ENCODE measurements around the gene ATF7.
"Not testable (repeated sequence)": the region's sequence is repeated elsewhere in the genome, so short reads cannot be mapped to it uniquely, and the experiment has no call there.

The ATF7 gene

DNA sequence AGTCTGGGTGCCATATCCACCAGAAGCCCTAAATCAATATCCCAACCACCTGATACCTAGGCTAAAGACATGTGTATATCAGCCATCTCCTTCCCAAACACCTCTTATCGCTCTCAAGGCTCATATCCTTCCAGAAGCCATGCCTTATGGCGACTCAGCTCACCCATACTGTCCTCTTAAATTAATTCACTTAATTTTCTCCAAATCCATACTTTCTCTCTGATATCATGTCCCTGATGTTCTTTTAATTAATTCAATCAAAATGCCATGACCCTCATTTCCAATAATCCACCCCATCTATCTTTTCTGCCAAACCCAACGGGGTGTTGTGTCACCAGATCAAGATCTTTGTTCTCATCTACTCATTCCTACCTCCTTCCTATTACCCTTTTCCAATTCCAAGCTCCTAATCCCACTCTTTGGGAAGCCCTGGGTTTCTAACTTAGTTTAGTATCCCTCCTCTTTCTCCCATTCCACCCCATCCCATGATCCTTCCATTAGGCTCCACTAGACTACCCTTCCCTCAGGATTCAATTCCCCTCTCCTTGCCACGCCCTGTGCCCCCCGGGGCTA, 723 bp downstream of the ATF7 start:
- no peak for DNase-seq

DNA sequence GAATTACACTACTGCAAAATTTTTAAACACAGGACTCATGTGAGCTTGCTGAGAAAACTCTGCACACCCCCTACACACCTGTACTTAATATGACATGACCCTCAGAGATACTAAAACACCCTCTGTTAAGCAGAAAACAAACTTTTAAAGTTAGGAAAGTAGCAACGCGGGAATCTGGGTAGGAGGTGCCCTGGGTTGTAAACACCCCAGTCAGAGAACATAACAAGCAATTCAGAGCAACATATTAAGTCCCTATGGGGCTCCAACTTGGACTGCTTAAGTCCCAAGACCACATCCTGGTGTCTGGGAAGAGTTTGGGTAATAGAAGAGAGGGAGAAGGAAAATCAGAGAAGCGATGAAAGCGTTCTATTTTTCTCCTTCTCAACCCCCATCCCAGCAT, 1.2 kb downstream of the ATF7 start:
- DNase-seq = no peak

DNA sequence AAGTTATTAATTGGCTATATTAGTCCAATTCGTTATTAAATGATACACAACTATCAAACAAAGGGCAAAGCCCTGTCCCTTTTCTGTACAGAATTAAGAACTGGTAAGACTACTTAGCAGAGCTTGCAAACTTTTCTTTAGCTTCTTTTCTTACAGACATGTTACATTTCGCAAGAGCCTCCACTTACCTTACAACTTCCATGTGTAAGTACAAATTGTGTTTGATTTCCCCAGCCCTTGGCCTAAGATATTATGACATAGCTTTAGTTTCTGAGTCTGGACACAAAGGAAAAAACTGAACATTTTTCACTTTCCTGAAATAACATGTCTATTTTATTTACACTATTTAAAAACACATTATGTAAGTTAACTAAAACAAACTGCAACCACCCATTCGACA, 1.7 kb downstream of the ATF7 start:
- no peak for DNase-seq

DNA sequence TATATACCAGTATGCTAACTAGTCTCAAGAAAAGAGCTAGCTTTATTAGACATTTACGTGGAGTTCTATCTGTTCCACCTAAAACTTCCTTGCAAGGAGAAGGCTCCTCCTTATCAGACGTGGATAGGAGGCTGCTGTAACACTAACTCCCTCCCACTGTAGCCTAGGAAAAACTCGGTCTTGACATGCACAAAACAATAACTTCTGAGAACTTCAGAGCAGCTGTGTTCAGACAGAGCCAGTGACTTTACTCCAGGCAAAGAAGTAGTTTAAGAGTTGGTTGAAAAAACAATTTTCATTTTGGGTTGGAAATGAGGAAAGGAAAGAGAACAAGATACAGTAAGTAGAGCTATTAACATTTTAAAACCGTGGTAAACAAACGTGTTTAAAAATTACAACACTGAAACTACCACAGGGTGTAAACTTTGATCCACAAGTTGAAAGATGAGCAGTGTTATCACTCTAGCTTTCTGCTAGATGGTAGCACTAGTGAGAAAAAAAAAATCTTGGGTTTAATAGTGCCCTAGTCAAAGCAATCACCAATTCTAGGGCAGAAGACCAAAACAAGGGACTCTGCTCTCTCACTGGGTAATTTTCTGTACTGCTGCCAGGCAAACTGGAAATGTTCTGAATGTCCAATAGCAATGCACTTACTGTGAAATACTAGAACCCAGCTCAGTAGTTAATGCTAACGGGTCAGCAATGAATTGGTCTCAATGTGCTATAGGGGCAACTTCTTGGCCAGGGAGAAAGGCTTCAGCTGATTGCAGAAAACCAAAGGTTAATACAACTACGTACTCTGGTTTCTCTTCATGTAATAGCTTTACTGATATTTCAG, 2.4 kb downstream of the ATF7 start:
- DNase-seq = no peak

DNA sequence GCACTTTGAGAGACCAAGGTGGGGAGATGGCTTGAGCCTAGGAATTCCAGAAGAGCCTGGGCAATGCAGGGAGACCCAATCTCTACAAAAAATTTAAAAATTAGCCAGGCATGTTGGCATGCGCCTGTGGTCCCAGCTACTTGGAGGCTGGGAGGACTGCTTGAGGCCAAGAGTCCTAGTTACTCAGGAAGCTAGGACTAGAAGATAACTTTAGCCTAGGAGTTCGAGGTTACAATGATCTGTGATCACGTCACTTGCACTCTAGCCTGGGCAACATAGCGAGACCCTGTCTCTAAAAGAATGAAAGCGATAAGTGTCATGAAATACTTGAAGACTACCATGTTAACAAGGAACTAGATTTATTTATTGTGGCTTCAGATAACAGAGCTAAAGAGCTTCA, 3.5 kb downstream of the ATF7 start:
- DNase-seq = no peak

DNA sequence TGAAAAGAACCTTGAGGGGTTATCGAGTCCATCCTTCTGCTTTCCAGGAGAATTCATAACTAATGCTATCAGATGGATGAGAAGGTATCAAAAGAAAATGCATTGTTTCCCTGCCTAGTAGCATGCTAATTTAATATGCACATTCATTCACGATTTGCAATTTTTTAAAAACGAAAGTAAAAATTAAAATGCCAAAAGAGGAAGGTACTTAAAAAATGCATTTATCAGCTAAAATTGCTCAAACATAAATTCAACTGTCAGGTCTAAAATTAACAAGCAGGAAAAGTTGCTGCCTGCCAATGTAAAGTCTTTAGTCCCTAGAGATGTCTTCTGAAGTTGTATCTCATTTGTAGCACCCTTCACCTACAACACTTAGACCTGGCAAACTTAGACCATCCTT, 7.9 kb downstream of the ATF7 start:
- DNase-seq = peak in 1 of 2 donors; percentile 64

DNA sequence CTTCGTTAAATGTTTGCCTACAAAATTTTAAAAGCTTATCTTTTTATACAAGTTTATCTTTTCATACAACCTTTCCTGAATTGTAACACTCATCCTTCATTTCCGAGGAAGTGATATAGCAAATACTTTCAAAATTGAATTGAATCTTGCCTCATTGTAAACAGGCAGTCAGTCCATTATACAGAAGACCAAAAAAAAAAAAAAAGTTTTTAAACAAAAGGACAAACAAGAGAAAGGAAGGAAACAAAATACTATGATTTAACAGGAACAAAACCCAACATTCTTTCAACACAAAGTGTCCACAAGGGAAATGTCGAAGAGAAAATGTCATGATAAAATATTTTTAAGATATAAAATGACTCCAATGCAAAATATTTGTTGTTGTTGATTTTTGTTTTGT, 8.5 kb downstream of the ATF7 start:
- no peak for DNase-seq

DNA sequence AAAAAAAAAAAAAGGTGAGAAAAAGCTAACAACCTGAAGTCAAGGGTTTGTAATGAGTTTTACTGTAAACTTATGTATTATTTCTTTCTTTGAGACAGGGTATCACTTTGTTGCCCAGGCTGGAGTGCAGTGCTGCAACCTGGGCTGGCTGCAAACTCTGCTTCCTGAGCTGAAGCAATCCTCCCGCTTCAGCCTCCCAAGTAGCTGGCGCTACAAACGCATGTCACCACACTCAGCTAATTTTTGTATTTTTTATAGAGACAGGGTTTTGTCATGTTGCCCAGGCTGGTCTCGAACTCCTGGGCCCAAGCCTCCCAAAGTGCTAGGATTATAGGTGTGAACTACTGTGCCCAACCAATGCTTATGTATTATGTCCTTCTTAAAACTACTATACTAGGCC, 9.2 kb downstream of the ATF7 start:
- no peak for DNase-seq

DNA sequence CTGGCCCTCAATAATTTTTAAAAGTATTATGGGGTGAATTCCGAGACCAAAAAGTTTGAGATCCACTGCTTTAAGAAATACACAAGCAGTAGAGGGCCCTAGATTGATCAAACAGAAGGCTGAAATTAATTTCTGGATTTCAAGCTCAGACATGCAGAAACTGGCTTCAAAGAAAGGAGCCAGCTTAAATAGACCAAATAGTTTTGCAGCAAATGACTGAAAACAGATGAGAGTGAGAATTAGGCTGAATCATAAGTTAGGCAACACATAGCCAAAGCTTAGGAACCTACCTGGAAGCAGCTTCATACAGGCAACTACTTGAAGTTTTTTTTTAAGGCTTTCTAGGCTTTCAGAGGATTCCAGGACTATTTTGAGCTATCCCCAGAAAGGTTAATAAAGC, 12.4 kb downstream of the ATF7 start:
- DNase-seq = no peak

DNA sequence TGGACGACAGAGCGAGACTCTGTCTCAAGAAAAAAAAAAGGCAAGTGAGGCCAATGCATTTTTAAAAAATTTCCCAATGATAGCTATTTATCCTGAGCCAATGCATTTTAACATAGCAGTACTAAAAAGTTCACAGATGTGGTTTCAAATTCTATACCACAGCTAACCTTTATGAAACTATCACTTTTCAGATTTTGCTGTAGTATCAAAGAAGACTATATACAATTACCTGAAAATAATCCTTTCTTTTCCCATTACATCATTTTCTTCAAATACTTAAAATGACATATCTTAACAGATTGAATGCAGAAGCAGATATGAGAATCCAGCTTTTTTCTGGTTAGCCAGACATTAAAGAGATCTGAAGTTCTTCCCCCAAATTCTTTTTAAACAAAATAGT, 13.2 kb downstream of the ATF7 start:
- no peak for DNase-seq

DNA sequence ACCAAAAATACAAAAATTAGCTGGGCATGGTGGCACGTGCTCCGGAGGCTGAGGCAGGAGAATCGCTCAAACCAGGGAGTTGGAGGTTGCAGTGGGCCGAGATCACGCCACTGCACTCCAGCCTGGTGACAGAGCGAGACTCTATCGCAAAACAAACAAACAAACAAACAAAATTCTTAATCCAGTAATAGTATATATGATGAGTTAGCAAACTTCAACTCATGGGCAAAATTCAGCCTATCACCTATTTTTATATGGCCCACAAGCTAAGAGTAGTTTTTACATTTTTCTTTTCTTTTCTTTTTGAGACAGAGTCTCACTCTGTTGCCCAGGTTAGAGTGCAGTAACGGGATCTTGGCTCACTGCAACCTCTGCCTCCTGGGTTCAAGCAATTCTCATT, 14.9 kb downstream of the ATF7 start:
- DNase-seq = no peak

DNA sequence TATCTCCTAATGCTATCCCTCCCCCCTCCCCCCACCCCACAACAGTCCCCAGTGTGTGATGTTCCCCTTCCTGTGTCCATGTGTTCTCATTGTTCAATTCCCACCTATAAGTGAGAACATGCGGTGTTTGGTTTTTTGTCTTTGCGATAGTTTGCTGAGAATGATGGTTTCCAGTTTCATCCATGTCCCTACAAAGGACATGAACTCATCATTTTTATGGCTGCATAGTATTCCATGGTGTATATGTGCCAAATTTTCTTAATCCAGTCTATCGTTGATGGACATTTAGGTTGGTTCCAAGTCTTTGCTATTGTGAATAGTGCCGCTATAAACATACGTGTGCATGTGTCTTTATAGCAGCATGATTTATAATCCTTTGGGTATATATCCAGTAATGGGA, 19.5 kb downstream of the ATF7 start:
- DNase-seq = not testable (repeated sequence)

DNA sequence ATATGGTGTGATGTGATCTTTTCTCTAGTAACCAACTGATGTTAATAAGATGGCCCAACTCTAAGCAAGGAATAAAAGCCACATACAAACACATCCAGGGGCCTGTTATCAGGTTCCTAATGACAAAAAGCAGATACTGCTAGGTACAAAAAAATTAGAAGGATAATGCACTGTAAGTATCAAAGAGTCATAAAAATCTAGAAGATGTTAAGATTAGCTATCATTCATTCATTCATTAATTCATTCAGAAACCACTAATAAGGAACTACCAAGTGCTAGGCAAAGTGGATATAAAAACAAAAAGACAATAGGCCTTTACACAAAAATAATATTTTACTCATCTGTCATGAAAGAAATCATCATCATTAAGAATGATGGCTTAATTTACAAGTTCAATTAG, 21.6 kb downstream of the ATF7 start:
- no peak for DNase-seq

DNA sequence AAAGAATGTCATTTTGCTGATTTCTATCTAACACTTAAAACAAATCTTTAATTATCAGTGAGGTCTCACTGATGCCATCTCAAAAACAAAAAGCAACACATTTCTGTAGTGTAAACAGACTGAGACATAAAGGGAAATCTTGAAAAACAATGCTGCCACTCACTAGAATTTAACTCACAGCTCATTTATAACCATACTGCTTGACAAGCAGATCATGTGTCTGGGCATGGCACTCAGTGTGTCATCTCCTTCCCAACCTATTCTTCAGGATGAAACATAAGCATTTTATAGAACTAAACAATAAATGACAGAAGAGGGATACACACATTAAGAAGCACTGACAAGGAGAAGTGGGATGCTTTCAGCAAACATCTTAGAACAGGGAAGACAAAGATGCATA, 22.4 kb downstream of the ATF7 start:
- no peak for DNase-seq

DNA sequence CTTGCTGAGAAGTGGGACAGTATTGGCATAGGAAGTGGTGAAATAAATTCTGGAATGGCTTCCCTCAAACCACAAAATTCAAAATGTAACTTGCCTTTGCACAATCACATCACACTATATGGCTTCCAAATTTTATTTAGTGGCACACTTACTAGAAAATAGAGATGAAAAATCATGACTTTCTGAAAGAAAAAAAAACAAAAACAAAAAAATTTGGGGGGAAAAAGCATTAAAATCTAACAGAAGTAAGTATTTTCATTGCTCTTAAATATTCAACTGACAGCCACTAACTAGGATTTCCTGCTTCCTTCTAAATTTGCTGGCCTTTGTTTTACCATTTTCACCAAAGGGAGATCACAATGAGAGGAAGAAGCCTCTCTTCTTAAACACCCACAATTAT, 23.0 kb downstream of the ATF7 start:
- no peak for DNase-seq

DNA sequence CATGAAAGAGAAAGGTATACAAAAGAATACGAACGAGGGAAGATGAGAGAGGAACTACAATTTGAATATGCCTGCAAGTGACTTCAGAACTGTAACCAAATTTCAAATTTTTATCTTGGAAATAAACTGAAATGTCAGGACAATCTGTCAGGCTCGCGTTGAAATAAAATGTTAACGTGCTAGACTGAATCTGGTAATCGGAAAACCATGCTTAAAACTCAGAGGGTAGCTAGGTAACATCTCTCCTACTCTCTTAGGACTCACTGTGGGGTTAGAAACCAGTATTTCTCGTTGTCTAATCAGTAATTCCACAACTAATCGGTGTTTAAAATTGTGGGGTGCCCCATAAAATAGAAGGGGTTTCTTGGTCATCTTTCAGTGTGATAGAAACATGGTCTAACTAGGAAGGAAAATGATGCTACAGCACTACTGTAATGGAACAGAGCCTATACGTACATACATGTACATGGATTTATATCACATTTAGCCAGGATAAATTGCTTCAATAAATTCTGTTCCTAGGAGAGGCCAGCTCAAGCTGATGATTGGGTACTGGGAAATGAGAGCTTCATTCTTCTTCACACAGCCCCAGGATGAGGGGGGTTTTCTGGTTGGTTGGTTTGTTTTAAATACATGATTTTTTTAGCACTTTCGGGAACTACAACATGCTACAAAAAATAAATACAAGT, 23.9 kb downstream of the ATF7 start:
- DNase-seq = no peak

DNA sequence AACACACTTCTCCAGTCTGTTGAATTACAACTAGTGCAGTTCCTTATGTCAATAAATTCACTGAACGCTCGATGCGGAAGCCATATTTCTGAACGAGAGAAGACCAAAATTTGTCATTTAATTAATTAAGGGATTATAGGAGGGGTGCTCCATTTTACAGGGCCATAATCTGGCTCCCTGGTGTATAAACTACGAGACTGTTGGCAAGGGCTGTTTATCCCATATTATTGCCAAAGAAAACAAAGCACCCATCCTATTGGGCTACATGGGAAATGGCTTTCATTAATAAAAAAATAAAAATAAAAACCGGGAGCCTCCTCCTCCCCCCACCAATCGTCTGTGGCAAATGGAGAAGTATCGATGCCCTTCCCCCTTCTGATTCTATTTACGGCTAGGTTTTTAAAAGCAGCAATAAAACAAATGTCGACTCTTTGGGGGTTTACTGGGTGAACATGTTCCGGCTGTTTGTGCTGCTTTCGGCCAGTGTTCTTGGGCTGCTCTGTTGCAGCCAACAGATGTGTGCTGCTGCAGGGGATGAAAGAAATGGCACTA, 24.8 kb downstream of the ATF7 start:
- no peak for DNase-seq

DNA sequence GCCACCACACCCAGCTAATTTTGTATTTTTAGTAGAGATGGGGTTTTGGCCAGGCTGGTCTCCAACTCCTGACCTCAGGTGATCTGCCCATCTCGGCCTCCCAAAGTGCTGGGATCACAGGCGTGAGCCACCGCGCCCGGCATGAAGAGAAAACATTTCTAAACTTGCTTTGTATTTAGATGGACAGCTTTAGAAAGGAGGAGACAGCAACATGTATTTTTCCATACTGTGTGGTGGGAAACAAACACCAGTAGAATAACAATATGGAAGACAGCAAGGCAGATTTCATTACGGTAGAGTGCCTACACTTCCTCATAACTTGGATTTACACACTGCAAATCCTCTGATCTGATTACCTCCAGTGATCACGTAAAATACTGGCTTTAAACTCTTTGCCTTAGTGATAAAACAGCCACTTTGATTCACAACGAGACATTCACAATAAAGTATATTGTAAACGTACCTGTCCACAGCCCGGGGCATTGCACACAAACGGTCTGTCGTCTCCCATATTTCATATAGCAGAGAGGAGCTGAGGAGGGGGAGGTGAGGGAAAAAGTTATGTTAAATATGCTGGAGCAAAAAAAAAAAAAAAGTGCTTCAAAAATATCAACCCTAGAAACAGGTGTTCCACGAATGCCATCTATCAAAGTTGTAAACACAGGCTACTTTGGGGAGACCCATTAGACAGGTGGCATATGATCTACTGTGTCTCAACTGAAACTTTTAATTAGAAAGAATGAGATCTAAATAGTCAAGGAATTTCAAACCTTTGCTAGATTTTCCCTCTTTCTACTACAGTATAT, 25.5 kb downstream of the ATF7 start:
- no peak for DNase-seq

DNA sequence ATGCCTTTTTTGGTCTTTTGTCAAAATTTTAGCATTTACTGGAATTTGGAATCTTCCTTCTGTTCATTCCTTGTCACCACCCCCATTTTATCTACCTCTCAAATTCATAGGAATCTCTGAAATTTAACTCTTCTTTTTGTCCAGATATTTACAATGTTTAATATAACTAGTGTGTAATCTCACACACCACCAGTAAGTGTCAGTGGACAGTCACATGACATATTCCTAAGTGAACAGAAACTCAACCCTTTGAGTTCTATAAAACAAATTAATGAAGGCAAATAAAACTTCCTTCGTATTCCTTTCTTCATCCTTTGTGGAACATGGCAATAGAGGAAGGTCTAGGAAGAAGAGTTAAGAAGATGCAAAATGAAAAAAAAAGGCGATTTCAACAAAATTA, 26.6 kb downstream of the ATF7 start:
- DNase-seq = no peak

DNA sequence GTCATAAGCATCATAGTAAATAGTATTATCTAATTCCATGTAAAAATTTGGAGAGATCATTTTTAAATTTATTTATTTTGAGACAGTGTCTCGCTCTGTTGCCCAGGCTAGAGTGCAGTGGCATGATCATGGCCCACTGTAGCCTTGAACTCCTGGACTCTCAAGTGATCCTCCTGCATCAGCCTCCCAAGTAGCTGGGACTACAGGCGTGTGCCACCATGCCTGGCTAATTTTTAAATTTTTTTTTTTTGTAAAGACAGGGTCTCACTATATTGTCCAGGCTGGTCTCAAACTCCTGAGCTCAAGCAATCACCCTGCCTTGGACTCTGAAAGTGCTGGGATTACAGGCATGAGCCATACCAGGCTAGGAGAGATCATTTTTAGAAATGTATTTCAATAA, 27.2 kb downstream of the ATF7 start:
- not testable (repeated sequence) for DNase-seq

DNA sequence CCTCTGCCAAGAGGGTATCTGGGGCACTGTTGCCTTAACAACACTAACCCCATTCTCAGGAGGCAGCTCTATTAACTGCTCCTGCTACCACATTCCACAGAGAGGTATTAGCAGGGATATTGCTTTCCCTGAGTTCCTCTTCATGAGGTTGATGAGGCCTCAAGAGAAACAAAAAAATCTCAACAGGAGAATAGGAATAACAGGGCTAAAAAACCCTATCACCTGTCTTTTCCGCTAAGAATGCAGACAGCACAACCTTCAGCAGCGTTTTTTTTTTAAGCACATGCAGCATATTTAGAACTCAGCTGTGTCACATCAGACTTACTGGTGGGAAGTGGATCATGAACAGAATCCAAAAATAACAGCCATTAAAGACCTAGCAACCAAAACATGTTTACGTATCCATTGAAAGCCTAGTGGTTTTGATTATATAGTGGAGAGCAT, 29.2 kb downstream of the ATF7 start:
- no peak for DNase-seq

DNA sequence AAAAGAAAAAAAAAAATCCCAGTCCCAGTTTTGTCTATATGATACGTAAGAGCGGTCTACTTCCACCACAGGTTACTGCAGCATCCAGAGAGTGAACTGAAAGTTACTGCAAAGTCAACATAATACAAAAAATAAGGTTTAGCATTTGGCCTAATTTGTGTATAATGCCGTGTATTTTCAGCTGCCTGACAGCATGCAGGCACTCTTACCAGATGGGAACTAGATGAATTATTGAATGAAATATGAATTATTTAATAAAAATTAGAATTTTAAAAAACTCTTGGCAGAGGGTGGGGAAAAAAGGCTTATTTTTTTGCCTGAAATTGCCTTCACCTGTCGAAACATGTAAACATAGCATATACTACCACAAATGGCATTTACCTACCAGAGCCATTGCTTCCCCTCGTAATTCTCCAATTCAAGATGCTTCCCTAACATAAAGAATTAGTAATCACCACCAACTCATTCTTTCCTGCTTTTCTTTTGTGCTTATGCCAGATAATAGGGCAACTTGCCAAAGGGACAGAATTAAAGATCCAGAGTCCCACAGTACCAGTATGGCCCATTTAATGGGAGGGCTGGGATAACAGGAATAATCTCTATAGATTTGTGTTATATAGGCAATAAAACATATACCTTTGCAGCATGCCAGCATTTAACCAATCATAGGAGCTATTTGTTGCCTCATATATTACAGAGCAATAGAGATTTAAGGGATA, 31.1 kb downstream of the ATF7 start:
- no peak for DNase-seq

All from bone marrow (tissue), 2 donors.